Measurements from ENCODE around the gene LRRC23.
"Not testable (repeated sequence)": the region's sequence is repeated elsewhere in the genome, so short reads cannot be mapped to it uniquely, and the experiment has no call there.

Gene LRRC23

GRCh38 chr12:6904280-6905276 lies at the start of gene LRRC23:
TSS of gene LRRC23 (plus strand) at chr12:6904822. CDS start at chr12:6905634, 812 bp downstream.
- in situ Hi-C loops (cut with HindIII; ENCODE audit: low sequenced_read_pairs), result no loop called here

- in situ Hi-C loops (cut with HindIII; ENCODE audit: low sequenced_read_pairs), result no loop called here
Observed at GRCh38 chr12:6855322-6855721, 49.3 kb upstream of the LRRC23 start.

GRCh38 chr12:6858799-6859198 lies 45.8 kb upstream of the LRRC23 start:
- in situ Hi-C loops (cut with HindIII; ENCODE audit: low sequenced_read_pairs), result no loop called here

- in situ Hi-C loops (cut with HindIII; ENCODE audit: low sequenced_read_pairs), result no loop called here
Observed at GRCh38 chr12:6860116-6860515, 44.5 kb upstream of the LRRC23 start.

- in situ Hi-C loops (cut with HindIII; ENCODE audit: low sequenced_read_pairs), result no loop called here
Observed at GRCh38 chr12:6860942-6861341, 43.7 kb upstream of the LRRC23 start.

GRCh38 chr12:6861391-6861790 lies 43.2 kb upstream of the LRRC23 start:
- in situ Hi-C loops (cut with HindIII; ENCODE audit: low sequenced_read_pairs), result no loop called here

GRCh38 chr12:6863033-6863432 lies 41.6 kb upstream of the LRRC23 start:
- in situ Hi-C loops (cut with HindIII; ENCODE audit: low sequenced_read_pairs), result no loop called here

- in situ Hi-C loops (cut with HindIII; ENCODE audit: low sequenced_read_pairs), result no loop called here
Observed at GRCh38 chr12:6863586-6864321, 40.9 kb upstream of the LRRC23 start.

GRCh38 chr12:6865307-6865706 lies 39.3 kb upstream of the LRRC23 start:
- in situ Hi-C loops (cut with HindIII; ENCODE audit: low sequenced_read_pairs), result not testable (repeated sequence)

GRCh38 chr12:6866163-6866919 lies 38.3 kb upstream of the LRRC23 start:
- in situ Hi-C loops (cut with HindIII; ENCODE audit: low sequenced_read_pairs), result no loop called here

GRCh38 chr12:6866920-6867412 lies 37.7 kb upstream of the LRRC23 start:
- in situ Hi-C loops (cut with HindIII; ENCODE audit: low sequenced_read_pairs), result no loop called here

GRCh38 chr12:6867413-6868210 lies 37.0 kb upstream of the LRRC23 start, which contains the start of gene TPI1:
TSS of gene TPI1 (plus strand) at chr12:6867531. CDS start at chr12:6867567, 36 bp downstream.
- in situ Hi-C loops (cut with HindIII; ENCODE audit: low sequenced_read_pairs), result no loop called here

- in situ Hi-C loops (cut with HindIII; ENCODE audit: low sequenced_read_pairs), result no loop called here
Observed at GRCh38 chr12:6868211-6869048, 36.2 kb upstream of the LRRC23 start.

GRCh38 chr12:6869049-6870021 lies 35.3 kb upstream of the LRRC23 start:
- in situ Hi-C loops (cut with HindIII; ENCODE audit: low sequenced_read_pairs), result no loop called here

- in situ Hi-C loops (cut with HindIII; ENCODE audit: low sequenced_read_pairs), result not testable (repeated sequence)
Observed at GRCh38 chr12:6870304-6870703, 34.3 kb upstream of the LRRC23 start.

GRCh38 chr12:6871052-6871957 lies 33.3 kb upstream of the LRRC23 start:
- in situ Hi-C loops (cut with HindIII; ENCODE audit: low sequenced_read_pairs), result no loop called here

Data from endothelial cell of hepatic sinusoid (primary cell).